ENCODE measurements around the gene P2RX1. TPM values are rescaled to one million over a fixed set of nuclear protein-coding genes. Genes with fewer than 3 reads are reported as not detected.

The P2RX1 gene
- total and polyA plus RNA-seq, 2 experiments from 2014 or later, result 0.31 to 2.2 TPM

DNA sequence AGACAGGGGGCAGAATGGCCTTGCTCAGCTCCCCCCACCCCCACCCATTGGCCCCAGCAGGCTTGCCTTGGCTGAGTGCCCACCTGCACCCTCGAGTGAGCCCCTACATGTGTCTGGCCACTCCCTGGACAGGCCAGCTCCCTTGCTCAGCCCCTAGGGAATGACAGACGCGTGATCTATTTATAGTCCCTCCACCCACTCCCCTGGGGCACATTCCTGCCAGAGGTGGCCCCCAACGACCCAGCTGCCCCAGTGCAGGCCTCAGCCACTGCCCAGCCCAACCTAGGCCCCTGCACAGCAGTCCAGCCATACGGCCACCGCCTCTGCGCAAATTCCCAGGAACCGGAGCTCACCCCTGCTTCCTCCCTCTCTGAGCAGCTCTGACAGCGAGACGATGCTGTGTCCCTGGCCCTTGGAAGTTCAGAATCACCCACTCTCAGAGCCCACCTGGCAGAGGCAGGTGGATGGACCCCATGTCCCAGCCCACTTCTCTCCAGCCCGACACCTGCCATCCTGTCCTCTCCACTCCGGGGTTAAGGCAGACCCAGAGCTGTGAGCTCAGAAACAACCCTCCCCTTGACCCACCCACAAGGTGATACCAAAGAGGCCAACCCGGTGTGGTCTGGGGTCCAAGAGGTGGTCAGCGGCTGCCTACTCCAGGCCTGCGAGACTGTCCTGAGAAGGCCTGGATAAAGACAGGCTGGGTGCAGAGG is 11.5 kb upstream of the P2RX1 start:
- Histone ChIP-seq H3K4me2 (no peak overlapping the region), H4K20me1 (replicated peaks; ENCODE audit: insufficient read depth) (no peaks in the 10 kb centered on the region), H3F3A (replicated peaks; ENCODE audit: low read depth) (no peaks in the 10 kb centered on the region), H3K27ac (ENCODE audit: low read depth) (no peak overlapping the region), H3K79me2 (replicated peaks; ENCODE audit: insufficient read depth) (no peaks in the 10 kb centered on the region), H3K9me2 (ENCODE audit: insufficient read depth) (no peaks in the 10 kb centered on the region), H3K36me3 (ENCODE audit: insufficient read depth) (no peaks in the 10 kb centered on the region), H3K27me3 (ENCODE audit: insufficient read depth) (no peaks in the 10 kb centered on the region), H3K4me3 (no peak overlapping the region), H3K4me1 (ENCODE audit: insufficient read depth) (no peaks in the 10 kb centered on the region), H2AFZ (no peak overlapping the region)
- Mint-ChIP-seq H3K4me3 (no peak overlapping the region), H3K4me1 (peaks cover 13% of the 10 kb centered on the region), H3K27ac (no peak overlapping the region; the same call in 1 of the 2 replicates), H3K27me3 (ENCODE audit: insufficient read depth, low read depth, poor library complexity) (peaks cover 8% of the 10 kb centered on the region), H3K36me3 (ENCODE audit: low read depth) (peaks cover 4% of the 10 kb centered on the region; the same call in 1 of the 3 replicates), H3K9me3 (no peaks in the 10 kb centered on the region)
- DNase-seq (ENCODE audit: low spot score) (no peak), ATAC-seq (no peak)
- TF ChIP-seq REST (IDR thresholded peaks at IDR 0.05; ENCODE audit: unreplicated experiment), result no peak
- no peak for TF ChIP-seq JUNB (IDR thresholded peaks at IDR 0.05; ENCODE audit: unreplicated experiment)
- no peak for TF ChIP-seq POLR2AphosphoS5 (IDR thresholded peaks at IDR 0.05; ENCODE audit: low read depth)
- no peak for TF ChIP-seq EZH2phosphoT487 (IDR thresholded peaks at IDR 0.05; ENCODE audit: unreplicated experiment)
- TF ChIP-seq, protein P1, sequence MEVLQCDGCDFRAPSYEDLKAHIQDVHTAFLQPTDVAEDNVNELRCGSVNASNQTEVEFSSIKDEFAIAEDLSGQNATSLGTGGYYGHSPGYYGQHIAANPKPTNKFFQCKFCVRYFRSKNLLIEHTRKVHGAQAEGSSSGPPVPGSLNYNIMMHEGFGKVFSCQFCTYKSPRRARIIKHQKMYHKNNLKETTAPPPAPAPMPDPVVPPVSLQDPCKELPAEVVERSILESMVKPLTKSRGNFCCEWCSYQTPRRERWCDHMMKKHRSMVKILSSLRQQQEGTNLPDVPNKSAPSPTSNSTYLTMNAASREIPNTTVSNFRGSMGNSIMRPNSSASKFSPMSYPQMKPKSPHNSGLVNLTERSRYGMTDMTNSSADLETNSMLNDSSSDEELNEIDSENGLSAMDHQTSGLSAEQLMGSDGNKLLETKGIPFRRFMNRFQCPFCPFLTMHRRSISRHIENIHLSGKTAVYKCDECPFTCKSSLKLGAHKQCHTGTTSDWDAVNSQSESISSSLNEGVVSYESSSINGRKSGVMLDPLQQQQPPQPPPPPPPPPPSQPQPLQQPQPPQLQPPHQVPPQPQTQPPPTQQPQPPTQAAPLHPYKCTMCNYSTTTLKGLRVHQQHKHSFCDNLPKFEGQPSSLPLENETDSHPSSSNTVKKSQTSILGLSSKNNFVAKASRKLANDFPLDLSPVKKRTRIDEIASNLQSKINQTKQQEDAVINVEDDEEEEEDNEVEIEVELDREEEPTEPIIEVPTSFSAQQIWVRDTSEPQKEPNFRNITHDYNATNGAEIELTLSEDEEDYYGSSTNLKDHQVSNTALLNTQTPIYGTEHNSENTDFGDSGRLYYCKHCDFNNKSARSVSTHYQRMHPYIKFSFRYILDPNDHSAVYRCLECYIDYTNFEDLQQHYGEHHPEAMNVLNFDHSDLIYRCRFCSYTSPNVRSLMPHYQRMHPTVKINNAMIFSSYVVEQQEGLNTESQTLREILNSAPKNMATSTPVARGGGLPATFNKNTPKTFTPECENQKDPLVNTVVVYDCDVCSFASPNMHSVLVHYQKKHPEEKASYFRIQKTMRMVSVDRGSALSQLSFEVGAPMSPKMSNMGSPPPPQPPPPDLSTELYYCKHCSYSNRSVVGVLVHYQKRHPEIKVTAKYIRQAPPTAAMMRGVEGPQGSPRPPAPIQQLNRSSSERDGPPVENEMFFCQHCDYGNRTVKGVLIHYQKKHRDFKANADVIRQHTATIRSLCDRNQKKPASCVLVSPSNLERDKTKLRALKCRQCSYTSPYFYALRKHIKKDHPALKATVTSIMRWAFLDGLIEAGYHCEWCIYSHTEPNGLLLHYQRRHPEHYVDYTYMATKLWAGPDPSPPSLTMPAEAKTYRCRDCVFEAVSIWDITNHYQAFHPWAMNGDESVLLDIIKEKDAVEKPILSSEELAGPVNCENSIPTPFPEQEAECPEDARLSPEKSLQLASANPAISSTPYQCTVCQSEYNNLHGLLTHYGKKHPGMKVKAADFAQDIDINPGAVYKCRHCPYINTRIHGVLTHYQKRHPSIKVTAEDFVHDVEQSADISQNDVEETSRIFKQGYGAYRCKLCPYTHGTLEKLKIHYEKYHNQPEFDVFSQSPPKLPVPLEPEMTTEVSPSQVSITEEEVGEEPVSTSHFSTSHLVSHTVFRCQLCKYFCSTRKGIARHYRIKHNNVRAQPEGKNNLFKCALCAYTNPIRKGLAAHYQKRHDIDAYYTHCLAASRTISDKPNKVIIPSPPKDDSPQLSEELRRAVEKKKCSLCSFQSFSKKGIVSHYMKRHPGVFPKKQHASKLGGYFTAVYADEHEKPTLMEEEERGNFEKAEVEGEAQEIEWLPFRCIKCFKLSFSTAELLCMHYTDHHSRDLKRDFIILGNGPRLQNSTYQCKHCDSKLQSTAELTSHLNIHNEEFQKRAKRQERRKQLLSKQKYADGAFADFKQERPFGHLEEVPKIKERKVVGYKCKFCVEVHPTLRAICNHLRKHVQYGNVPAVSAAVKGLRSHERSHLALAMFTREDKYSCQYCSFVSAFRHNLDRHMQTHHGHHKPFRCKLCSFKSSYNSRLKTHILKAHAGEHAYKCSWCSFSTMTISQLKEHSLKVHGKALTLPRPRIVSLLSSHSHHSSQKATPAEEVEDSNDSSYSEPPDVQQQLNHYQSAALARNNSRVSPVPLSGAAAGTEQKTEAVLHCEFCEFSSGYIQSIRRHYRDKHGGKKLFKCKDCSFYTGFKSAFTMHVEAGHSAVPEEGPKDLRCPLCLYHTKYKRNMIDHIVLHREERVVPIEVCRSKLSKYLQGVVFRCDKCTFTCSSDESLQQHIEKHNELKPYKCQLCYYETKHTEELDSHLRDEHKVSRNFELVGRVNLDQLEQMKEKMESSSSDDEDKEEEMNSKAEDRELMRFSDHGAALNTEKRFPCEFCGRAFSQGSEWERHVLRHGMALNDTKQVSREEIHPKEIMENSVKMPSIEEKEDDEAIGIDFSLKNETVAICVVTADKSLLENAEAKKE (CRISPR knock-in tag; IDR thresholded peaks at IDR 0.05), result no peak
- no peak for TF ChIP-seq ZNF331 (CRISPR knock-in tag; IDR thresholded peaks at IDR 0.05; ENCODE audit: low read depth)
- TF ChIP-seq STAT1 (IDR thresholded peaks at IDR 0.05; ENCODE audit: unreplicated experiment), result no peak
- no peak for TF ChIP-seq EZH2 (IDR thresholded peaks at IDR 0.05; ENCODE audit: low read depth, unreplicated experiment)
- no peak for TF ChIP-seq CREB1 (CRISPR knock-in tag; IDR thresholded peaks at IDR 0.05; ENCODE audit: low read depth)
- TF ChIP-seq, protein P2, sequence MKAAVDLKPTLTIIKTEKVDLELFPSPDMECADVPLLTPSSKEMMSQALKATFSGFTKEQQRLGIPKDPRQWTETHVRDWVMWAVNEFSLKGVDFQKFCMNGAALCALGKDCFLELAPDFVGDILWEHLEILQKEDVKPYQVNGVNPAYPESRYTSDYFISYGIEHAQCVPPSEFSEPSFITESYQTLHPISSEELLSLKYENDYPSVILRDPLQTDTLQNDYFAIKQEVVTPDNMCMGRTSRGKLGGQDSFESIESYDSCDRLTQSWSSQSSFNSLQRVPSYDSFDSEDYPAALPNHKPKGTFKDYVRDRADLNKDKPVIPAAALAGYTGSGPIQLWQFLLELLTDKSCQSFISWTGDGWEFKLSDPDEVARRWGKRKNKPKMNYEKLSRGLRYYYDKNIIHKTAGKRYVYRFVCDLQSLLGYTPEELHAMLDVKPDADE (IDR thresholded peaks at IDR 0.05), result no peak
- TF ChIP-seq, protein P3, sequence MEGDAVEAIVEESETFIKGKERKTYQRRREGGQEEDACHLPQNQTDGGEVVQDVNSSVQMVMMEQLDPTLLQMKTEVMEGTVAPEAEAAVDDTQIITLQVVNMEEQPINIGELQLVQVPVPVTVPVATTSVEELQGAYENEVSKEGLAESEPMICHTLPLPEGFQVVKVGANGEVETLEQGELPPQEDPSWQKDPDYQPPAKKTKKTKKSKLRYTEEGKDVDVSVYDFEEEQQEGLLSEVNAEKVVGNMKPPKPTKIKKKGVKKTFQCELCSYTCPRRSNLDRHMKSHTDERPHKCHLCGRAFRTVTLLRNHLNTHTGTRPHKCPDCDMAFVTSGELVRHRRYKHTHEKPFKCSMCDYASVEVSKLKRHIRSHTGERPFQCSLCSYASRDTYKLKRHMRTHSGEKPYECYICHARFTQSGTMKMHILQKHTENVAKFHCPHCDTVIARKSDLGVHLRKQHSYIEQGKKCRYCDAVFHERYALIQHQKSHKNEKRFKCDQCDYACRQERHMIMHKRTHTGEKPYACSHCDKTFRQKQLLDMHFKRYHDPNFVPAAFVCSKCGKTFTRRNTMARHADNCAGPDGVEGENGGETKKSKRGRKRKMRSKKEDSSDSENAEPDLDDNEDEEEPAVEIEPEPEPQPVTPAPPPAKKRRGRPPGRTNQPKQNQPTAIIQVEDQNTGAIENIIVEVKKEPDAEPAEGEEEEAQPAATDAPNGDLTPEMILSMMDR (conservative IDR thresholded peaks at IDR 0.05; ENCODE audit: low read depth in 2 of 2), result no peak
- no peak for TF ChIP-seq ZNF114 (CRISPR knock-in tag; IDR thresholded peaks at IDR 0.05)
- TF ChIP-seq NANOG (IDR thresholded peaks at IDR 0.05; ENCODE audit: borderline replicate concordance), result no peak
